SU-DHL-6 (cell line): ENCODE data around the gene TACSTD2.

Experiments used
- CTCF ChIP-seq: fragments of 200-600 bp; sonication (generic); IDR thresholded peaks from one replicate; pipeline ENCODE4 v1.5.1; 2017; ENCODE audit warnings: antibody characterized with exemption, mild to moderate bottlenecking, low read length, moderate library complexity; ENCODE audit not compliant: insufficient read depth, poor library complexity, severe bottlenecking
- EZH2phosphoT487 ChIP-seq: fragments of 200-600 bp; sonication (generic), shearing (Covaris generic); conservative IDR thresholded peaks from 2 replicates; pipeline ENCODE4 v1.6.1; 2018; ENCODE audit warnings: mild to moderate bottlenecking, antibody characterized with exemption, low read length, moderate library complexity, mixed read lengths

- no peak for TF ChIP-seq CTCF
- TF ChIP-seq EZH2phosphoT487, result no peak
Measured at GRCh38 chr1:58618303-58618702, 41.3 kb upstream of the TACSTD2 start.
